GM21528 (cell line): ENCODE measurements around the gene KRT74.

ENCODE experiments used
- ATAC-seq: cut with Tn5 transposase; IDR thresholded peaks from one replicate; pipeline ENCODE4 v1.9.1; 2021; ENCODE audit warnings: mild to moderate bottlenecking, moderate library complexity; ENCODE audit not compliant: unreplicated experiment, low FRiP score

KRT74 gene

DNA sequence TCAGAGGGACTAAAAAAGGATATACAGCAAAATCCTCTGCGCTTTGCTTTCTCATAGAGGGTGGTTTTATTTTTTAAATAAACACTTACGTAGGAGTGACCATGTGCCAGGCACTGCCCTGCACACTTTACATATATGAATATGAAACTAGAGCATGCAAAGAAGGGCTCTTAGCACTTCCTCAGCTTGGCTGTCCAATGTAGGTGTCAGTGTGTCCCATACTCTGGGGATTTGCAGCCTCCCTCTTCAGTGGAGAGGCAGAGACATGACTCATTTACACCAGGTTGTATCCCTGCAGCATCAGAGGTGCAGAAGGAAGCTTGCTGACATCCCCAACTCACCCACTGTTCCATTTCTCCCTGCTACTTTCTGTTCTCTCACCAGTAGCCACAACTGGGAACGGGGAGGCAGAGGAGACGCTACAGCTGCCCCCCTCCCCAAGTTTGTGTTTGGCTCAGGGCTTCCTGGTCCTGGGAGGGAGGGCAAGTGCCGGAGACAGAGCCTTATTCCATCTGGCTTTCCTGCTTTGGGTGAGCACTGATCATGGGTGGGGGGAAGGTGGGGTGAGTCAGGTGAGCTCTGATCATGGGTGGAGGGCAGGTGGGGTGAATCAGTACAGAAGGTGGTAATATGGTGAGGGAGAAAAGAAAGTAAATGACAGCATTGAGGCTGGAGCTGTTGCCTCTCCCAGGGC is 48.6 kb downstream of the KRT74 start:
- no peak for ATAC-seq

DNA sequence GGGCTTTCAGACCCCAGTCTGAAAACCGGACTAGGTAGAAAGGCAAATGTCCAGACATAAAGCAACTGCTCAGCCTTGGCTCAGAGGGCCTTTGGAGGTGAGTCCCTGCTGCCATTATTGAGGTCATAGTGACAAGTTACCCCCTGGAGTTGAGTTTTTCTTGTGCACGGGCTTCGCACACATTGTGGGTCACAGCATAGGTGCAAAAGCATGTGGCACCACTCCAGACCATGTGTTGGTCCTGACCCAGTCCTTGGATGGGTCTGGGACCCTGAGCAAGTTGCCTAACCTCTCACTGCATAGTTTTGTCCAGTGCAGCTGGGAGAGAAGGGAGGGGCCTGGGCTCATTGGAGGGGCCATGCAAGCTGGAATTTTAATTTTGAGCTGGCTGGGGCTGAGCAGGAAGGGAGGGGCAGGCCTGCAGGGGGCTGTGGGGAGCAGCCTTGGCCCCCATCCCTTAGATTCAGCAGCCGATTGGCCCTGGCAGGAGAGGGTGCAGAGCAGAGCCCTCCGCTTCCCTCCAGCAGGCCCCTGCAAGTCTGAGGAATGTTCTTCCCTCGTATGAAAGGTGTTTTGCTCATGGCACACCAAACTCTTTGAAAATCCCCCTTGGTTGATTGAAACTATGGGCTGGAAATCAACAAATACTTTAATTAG is 49.3 kb downstream of the KRT74 start:
- ATAC-seq: no peak

DNA sequence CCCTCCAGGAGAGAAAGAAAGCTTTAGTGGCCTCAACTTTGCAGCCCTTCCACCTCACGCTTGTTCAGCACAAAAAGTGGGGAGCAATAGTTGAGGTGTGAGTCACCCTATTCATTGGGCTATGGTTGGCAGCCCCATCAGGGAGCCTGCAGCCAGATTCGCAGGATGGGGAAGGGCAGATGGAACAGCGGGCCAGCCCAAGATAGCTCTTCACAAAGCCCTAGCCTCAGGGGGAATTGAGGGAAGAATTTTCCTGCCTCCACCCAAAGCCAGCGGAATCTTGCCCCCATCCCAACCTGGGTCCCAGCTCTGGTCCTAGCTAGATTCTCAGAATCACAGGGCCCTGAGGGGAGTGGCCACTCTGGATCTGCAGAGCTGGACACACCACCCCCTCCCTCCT is 49.8 kb downstream of the KRT74 start:
- no peak for ATAC-seq

DNA sequence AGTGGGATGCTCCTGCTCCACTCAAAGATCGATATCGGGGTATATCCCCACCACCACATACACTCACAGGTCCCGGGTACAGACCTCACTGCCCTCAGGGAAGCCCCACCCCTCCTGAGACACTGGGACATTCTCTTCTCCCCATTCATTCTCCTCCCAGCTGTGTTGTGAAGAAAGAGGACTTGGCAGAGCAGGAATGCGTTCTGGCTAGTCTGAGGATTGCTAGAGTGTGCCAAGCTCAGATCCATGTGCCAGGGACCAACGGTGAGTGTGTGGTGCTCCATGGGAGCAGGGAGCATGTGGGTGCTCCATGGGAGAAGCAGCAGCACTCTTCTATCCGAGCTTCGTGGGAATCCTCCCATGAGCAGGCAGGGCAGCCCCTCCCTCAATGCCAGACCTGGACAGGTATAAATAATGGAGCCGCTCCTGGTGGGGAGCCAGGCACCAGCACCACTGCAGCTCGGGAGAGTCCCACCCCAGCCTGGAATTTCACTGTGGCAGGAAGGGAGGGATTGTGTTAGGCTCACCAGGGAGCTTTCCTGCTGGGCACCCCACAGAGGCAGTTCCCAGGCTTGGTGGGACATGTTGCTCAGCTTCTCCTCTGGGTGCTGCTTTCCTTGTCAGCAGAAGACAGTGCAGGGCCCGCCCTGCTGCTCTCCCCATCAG is 51.2 kb downstream of the KRT74 start:
- ATAC-seq: no peak

DNA sequence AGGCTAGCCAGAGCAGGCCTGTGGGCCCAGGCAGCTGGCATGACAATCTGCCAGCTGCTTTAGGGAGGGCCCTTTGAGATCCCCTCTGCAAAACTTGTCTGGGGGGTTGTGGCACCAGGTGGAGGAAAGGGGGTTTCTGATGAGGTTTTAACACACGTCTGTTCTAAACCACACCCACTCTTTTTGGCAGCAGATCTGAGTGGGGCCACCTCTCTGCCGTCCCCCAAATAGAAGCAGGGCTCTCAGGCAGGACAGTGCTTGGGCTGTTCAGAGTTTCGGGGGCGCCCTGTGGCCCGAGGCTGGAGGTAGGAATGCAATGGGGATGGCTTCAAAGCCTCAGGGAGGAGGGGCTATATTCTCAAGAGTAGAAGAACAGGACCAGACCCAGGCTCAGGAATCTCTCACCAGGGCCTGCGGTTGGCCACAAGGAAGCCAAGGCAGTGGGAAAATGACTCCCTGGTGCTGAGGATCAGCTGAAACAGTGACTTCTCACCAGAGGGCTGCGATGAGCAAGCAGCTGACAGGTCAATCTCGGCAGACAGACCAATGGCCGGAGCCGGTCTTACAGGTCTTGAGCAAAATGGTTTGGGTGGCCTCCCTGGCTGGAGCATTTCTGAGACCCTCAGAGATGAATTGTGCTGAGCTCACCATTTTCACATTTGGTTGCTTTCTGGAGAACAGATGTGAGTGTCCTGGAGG is 51.9 kb downstream of the KRT74 start:
- ATAC-seq: no peak

DNA sequence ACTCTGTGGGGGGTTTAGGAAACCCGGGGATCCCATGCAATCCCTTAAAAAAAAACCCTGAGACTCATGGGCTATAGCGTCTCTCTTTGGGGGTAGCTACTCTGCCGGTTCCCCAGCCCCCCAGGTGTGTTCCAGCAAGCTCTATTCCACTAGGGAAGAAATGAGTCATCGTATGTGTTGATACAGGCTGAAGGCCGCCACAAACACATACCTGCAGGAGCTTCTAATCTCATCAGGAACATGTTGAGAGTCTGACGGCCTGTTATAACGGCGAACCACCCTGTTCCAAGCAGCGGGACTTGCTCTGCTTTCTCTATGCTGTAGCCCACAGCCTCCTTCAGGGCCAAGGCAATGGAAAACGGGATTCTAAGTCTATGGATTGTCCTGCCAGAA is 52.5 kb downstream of the KRT74 start:
- no peak for ATAC-seq

DNA sequence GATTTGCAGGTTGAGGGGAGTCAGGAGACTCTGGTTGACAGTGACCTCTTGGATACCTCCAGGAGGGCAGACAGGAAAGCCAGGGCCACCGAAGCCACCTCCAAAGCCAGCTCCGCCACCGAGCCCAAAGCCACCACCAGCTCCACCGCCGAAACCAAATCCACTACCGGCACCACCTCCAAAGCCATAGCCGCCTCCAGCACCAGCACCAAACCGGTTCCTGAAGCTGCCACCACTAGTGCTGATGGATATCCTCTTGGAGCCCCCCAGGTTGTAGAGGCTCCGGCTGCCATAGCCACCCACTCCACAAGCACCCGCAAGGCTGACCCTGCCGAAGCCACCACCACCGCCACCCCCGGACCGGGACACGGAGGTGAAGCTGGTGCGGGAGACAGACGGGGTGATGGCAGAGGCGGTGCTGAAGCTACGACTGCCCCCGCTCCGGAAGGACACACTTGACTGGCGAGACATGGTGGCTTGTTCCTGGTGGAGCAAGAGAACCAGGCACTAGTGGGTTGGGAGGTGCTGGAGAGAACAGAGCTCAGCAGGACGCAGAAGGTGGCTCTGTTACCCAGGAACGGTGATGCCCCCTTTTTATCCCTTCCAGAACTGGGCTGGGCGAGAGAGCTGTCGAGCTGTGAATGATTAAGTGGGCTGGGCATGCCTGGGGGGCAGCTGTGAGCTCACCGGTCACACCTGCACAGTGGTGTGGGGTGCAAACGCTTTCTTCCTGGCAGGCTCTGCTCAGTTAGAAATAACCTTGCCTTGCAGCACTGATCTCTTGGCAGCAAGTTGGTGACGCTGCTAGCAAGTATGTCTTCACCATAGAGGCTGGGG is 53.6 kb downstream of the KRT74 start, which contains the start of gene KRT5:
Gene KRT5, minus strand, starts transcription at position 569 of the 837 bp plus-strand sequence. Its CDS starts 98 bp downstream, at position 471.
- ATAC-seq: no peak

DNA sequence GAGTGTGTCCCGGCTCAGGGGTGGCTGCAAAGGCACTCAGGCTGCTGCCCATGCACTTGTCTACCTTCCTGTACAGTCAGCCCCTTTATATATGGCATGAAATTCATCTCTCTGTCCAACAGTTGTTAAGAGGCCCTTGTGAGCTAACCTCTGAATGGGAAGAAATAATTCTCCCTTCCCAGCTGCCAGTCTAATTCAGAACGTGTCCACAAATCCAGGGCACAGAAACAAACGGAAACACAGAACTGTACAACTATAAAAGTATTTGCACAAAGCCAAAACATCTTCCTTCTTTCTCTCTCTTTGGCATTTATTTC is 54.3 kb downstream of the KRT74 start:
- ATAC-seq: no peak

DNA sequence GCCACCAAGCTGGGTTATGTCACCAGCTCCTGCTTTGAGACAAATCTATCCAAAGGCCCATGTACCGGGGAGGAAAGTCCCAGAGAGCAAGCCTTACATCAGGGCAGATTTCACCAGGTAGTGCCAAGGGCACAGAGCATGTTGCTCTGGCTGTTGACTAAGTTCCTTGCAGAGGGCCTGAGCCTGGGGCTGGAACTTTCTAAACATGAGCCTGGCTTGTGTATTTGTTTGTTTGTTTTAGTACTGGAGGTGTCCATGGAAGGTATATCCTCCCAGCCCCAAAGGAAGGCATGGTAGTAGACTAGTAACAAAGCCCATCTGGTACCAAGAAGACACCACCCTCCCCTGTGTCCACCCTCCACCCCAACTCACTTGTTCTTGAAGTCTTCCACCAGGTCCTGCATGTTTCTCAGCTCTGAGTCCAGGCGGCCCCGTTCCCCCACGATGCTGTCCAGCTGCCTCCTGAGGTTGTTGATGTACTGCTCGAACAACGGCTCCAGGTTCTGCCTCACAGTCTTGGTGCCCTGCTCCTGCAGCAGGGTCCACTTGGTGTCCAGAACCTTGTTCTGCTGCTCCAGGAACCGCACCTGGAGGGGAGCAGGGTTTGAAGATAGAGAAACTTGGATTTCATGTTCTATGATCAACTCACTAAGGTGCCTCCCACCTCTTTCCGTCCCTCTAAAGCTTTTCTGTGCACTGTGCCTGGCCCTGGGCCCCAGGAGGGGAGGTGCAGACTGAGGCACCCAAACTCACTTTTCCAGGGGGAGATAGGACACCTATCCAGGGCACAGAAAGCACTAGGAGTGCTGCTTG is 54.9 kb downstream of the KRT74 start:
- no peak for ATAC-seq

DNA sequence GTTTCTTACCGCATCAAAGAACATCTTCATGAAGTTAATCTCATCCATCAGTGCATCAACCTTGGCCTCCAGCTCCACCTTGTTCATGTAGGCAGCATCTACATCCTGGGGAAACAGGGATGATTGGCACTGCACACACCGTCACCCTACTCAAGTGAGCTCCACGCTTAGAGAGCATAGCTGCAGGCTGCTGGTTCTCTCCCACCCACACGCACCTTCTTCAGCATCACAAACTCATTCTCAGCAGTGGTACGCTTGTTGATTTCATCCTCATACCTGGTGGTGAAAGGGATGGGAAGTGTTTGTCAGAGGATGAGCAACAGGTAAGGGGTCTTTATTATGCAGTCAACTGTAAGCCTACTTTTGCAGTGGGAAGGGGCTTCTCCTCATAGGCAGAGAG is 55.8 kb downstream of the KRT74 start:
- ATAC-seq: no peak

DNA sequence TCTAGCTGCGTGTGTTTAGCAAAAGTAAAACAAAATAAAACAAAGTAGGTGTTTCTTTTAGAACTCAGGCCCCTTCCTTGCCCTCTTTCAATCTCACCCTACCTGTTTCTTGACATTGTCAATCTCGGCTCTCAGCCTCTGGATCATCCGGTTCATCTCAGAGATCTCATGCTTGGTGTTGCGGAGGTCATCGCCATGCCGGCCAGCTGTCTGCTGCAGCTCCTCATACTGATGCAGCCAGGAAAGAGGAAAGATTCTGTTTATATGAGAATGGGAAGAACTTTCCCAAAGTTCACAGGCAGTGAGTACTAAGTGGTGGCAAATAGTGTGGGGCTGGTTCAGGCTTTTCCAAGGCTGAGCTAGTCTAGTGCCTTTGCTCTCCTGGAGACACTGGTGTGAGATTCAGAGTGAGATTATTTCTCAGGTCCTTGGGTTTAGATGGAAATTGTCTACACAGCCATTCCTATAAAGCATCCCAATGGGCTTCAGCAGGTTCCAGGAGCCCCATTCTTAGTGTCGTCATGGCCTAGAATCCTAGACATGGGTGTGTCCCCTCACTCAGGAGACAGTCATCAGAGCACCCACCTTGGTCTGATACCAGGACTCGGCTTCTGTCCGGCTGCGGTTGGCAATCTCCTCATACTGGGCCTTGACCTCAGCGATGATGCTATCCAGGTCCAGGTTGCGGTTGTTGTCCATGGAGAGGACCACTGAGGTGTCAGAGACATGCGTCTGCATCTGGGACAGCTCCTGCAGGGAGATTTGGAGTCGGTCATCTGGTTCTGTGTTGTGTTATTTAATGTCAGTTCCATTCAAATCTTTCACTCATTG is 56.4 kb downstream of the KRT74 start:
- no peak for ATAC-seq

DNA sequence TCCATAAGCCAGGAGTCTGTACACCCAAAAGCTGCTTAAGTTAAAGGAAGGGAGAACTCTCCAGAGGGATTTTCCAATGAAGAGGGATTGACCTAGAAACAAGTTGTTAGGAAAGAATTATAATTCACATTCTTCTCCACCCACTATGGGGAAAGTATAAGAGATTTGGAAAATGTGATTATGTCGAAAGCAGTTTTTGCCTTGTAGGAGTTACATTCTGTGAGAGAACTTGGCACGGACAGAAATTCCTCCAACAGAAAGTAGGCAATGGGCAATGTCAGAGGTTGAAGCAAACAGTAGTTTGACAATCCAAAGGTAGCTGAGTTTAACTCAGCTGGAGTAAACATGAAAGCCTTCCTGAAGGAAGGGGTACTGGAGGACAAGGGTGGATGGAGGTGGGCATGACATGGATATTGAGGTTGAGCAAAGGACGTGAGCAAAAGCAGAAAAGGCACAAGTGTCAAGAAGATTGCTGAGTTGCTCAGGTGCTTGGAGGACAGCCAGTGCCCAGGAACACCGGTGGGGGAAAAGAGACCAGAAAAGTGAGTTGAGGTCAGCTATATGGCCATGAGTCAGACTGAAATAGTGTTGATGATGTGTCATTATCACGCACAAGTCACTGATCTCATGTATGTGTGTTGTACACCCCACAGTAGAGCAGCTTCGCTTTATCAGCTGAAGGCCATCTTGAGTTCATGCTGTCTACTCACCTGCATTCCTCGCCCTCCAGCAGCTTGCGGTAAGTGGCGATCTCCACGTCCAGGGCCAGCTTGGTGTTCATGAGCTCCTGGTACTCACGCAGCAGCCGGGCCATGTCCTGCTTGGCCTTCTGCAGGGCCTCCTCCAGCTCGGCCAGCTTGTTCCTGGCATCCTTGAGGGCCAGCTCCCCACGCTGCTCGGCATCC is 57.5 kb downstream of the KRT74 start:
- no peak for ATAC-seq
